Activated CD8-positive, alpha-beta memory T cell treated with anti-CD3 and anti-CD28 coated beads for 24 hours (primary cell): ENCODE measurements around the gene HADHB.
"Not testable (repeated sequence)": the region's sequence is repeated elsewhere in the genome, so short reads cannot be mapped to it uniquely, and the experiment has no call there.

Source experiments
- DNase-seq: peaks from one replicate; pipeline ENCODE4 v3.0.0-alpha.2; 2020

The HADHB gene

GRCh38 chr2:26331321-26331720 lies 86.6 kb downstream of the HADHB start:
- not testable (repeated sequence) for DNase-seq

- DNase-seq, result no peak
These were observed 88.6 kb downstream of the HADHB start for GRCh38 chr2:26333293-26333692.

- DNase-seq, result no peak
These were observed 90.5 kb downstream of the HADHB start for GRCh38 chr2:26335231-26335630.

- DNase-seq, result no peak
These were observed 92.0 kb downstream of the HADHB start for GRCh38 chr2:26336719-26337118.

GRCh38 chr2:26337298-26337697 lies 92.6 kb downstream of the HADHB start:
- DNase-seq, result no peak
